Stimulated activated CD8-positive, alpha-beta memory T cell treated with anti-CD3 and anti-CD28 coated beads, Interleukin-4, amount 100 ng/mL, for 1 hour (primary cell): Measurements from ENCODE around the gene SLC23A2.
"Not testable (repeated sequence)": the region's sequence is repeated elsewhere in the genome, so short reads cannot be mapped to it uniquely, and the experiment has no call there.

Experiments
- DNase-seq, 2 donors: peaks; one replicate each; pipeline ENCODE4 v3.0.0-alpha.2; 2020; ENCODE audit warnings: low read depth in 2 of 2, low spot score in 1 of 2

The SLC23A2 gene

GRCh38 chr20:5008759-5009158, 7.4 kb upstream of the SLC23A2 start:
- no peak for DNase-seq

GRCh38 chr20:5005326-5005725, 4.0 kb upstream of the SLC23A2 start:
- DNase-seq = no peak

GRCh38 chr20:5004825-5005224, 3.5 kb upstream of the SLC23A2 start:
- not testable (repeated sequence) for DNase-seq

GRCh38 chr20:5003626-5004025, 2.3 kb upstream of the SLC23A2 start:
- DNase-seq = no peak

DNA sequence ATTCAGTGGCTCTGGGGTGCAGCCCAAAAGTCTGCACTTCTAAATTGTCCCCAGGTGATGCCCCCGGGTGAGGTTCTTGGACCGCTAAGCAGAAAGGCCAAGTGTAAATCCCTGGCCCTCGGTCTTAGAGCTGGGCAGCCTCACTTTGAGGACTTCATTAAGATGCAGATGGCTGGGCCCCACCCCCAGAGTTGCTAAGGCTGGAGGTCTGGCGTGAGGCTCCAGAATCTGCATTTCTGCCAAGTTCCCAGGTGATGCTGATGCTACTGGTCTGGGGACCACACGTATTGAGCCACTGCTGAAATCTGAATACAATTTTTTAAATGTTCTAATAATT, 735 bp upstream of the SLC23A2 start:
- no peak for DNase-seq

GRCh38 chr20:5000263-5001173, 792 bp downstream of the SLC23A2 start:
- DNase-seq = no peak

- DNase-seq = no peak
Observed at GRCh38 chr20:4999788-5000187, 1.5 kb downstream of the SLC23A2 start.

DNA sequence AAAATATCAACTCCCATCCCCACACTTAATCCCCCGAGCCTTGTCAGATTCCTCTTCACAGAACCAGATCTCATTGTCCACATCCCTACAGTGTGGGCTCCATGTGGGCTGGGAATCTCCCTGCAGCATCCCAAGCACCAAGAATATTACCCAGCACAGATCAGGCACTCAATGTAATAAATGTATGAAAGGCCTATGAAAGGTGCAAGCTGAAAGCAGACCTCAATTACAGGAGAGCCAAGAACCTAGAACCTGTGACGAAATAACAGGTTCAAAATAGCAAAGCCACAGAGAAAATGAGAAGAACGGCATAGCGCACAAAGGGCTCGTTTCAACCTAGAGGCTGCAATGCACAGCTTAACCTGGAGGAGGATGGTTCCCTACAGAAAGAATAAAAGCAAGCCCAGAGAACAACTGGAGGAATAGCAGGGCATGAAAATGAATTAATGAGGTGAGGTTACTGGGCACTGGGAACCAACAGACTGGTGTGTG, 3.1 kb downstream of the SLC23A2 start:
- no peak for DNase-seq

DNA sequence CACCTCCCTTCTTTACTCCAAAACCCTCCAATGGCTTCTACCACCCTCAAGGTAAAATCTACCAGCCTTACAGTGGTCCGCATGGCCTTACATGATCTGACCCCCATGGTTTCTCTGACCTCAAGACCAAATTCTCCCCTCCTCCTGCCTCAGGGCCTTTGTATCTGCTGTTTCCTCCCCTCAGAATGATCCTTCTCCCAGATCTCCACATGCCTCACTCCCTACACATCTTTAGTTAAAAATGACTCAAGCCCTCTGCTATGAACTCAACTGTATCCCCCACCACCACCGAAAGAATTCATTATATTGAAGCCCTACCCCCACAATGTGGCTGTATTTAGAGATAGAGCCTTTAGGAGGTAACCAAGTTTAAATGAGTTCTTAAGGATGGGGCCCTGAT, 4.1 kb downstream of the SLC23A2 start:
- DNase-seq = no peak

- no peak for DNase-seq
Observed at GRCh38 chr20:4989570-4989969, 11.7 kb downstream of the SLC23A2 start.

DNA sequence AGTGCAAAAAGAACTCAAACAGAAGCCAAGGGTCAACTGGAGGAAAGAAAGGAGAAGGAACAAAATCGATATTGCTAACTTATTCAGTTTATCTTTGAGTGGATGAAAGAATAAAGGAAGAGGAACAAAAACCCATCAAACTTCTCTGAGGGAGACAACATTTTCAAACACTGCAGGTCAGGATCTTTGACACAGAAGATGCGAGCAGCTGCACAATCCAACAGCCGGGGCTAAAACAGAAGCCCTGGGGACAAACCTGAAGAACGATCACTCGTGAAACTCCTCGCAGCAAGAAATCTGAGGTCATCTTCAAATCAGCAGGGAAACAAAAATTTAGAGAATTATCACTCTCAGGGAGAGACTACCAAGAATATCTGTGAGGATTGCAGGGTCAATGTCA, 14.2 kb downstream of the SLC23A2 start:
- DNase-seq = no peak

DNA sequence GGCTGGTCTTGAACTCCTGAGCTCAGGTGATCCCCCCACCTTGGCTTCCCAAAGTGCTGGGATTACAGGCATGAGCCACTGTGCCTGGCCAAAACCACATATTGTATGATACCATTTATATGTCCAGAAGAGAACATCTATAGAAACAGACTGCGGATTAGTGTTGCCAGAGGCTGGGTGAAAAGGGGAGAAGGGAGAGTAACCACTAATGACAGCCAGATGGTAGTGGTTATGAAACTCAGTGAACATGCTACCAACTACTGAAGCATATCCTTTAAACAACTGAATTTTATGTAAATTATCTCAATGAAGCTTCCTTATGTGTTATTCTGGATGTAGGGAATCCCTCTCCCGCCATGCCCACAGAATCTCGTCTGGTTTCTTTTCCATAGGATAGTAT, 15.7 kb downstream of the SLC23A2 start:
- no peak for DNase-seq

GRCh38 chr20:4982281-4982680, 19.0 kb downstream of the SLC23A2 start:
- DNase-seq = no peak

DNA sequence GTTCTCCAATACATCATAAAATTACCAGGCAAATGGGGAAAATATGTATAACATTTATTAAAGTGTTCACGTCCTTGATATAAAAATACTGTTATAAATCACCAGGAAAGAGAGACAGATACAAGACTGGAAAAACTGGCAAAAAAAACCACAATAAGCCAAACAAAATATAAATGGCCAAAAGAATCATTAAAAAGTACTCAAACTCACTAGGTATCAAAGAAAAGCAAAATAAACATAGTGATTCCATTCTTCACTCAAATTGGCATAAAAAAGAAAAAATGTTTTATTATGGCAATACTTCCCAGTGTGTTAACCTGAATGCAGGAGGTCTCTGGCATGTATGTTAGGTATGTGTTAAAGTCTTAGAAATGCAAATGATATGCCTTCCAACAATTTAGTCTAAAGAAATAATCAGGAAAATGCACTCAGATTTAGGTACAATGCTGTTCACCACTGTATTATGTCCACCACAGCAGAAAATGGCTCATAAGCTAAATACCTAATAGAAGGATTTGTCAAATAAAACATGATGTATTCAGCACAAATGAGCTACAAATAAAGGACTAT, 21.4 kb downstream of the SLC23A2 start:
- no peak for DNase-seq

DNA sequence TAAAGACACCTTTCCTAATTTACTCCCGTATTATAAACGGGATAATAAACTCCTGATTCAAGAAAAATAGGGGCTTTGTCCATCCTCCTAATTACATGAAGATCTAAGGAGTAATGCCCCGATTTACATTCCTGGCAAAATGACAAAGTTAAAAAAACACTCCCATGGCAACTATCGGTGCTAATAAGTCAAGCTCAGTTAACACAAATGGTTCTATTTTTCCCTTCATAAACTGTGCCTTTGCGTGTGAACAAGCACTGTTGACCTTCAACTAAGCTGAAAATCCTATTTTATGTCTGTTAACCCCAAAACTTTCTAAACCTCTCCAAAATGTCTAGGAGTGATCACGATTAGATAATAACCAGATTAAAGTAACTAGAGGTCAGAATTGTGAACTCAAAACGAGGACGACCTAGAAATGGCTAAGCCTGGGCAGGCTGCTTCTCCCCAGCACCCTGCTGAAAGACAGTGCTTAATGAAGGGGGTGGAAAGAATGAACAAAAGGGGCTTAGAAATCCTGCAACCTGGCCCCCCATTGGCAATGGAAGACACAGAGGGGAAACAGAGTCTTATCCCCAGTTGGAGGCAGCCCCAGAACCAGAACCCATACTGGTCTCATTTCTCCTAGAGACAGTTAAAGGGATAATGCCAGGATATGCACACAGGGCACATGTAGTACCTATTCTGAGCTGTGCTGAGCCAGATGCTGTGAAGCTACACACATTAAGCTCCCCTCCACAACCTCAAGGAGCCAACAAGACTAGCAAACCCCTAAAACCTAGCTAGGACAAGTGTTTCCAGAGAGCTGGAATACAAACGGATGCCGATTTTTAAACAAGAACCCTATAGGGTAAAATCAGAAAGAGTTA, 23.0 kb downstream of the SLC23A2 start:
- no peak for DNase-seq

- DNase-seq = not testable (repeated sequence)
Observed at GRCh38 chr20:4976014-4976413, 25.3 kb downstream of the SLC23A2 start.

GRCh38 chr20:4973330-4974097, 27.8 kb downstream of the SLC23A2 start:
- DNase-seq = no peak

GRCh38 chr20:4972506-4973251, 28.6 kb downstream of the SLC23A2 start:
- no peak for DNase-seq

DNA sequence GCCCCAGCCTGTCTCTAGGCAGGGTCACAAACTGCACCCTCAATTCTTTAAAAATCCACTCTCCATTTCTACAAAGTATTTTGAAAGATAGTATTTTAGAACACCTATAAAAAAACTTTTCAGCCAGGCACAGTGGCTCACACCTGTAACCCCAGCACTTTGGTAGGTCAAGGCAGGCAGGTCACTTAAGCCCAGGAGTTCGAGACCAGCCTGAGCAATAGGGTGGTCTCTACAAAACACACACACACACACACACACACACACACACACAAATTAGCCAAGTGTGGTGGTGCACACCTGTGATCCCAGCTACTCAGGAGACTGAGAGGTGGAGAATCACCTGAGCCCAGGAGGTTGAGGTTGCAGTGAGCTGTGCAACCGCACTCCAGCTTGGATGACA, 30.2 kb downstream of the SLC23A2 start:
- no peak for DNase-seq

GRCh38 chr20:4967752-4968477, 33.4 kb downstream of the SLC23A2 start:
- DNase-seq = no peak
